Right renal cortex interstitium (tissue), 3 donors: ENCODE results near the gene MLC1. TPM values are rescaled to one million over a fixed set of nuclear protein-coding genes. Genes with fewer than 3 reads are reported as not detected.

Source experiments
- DNase-seq, 3 donors: peaks; one replicate each; pipeline ENCODE4 v3.0.0-alpha.2; 2013; ENCODE audit warnings: low read depth in 3 of 3, low spot score in 2 of 3
- polyA plus RNA-seq, 3 donors: library from polyadenylated mRNA; unstranded; fragments of 120-200 nt; gene quantifications; one replicate each; pipeline ENCODE4 v1.2.1, GENCODE V29; 2013; ENCODE audit not compliant: insufficient read length in 3 of 3

The MLC1 gene
- polyA plus RNA-seq = 1 to 10 TPM in 1 of 3 donors, under 1 TPM in 2; 0.64 to 1.0 (median 0.90) TPM

- no peak for DNase-seq
Observed at GRCh38 chr22:50085211-50085972, at the start of gene MLC1. Gene MLC1 (minus strand): TSS chr22:50085426. CDS start chr22:50084902, 524 bp downstream.

DNA sequence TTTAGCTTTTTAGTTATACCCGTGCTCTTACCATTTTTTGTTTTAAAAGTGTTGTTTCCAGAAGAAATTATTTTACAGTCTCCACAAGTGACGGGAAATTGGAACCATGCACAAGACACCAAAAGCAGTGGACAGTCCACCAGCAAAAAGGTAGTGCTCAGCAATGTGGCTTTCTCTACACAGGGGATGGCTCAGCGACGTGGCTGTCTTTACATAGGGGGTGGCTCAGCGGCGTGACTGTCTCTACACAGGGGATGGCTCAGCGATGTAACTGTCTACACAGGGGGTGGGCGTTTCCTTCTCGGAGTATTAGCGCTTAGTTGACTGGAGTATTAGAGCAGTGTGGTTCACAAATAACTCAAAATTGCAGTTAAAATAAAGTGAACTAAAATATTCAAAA lies 49.3 kb upstream of the MLC1 start:
- no peak for DNase-seq

DNA sequence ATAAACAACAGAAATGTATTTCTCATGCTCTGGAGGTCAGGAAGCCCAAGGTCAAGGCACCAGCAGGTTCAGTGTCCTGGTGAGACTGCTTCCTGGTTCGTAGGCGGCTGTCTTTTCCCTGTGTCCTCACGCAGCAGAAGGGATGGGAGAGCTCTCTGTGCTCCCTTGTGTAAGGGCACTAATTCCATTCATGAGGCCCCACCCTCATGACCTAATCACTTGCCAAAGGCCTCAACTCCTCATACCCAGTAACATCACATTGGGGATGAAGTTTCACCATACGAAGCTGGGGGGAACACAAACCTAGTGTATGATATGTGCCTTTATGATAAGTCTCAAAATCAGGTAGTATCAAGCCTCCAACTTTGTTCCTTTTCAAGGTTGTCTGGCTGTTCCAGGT lies 46.7 kb upstream of the MLC1 start:
- DNase-seq = no peak

GRCh38 chr22:50129121-50129736 lies 44.0 kb upstream of the MLC1 start:
- no peak for DNase-seq

GRCh38 chr22:50125029-50125428 lies 39.8 kb upstream of the MLC1 start:
- DNase-seq = no peak

DNA sequence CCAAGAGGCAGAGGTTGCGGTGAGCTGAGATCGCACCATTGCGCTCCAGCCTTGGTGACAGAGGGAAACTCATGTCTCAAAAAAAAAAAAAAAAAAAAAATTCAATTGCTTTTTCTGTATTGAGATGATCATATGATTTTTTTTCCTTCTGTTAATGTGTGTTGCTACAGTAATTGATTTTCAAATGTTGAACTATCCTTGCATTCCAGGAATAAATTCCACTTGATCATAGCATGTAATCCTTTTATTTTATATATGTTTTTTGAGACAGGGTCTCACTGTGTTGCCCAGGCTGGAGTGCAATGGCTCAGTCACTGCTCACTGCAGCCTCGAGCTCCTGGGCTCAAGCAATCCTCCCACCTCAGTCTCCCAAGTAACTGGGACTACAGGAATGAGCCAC lies 37.9 kb upstream of the MLC1 start:
- DNase-seq = no peak

GRCh38 chr22:50121202-50121740 lies 36.0 kb upstream of the MLC1 start:
- DNase-seq = no peak

- no peak for DNase-seq
Observed at GRCh38 chr22:50119768-50120251, 34.6 kb upstream of the MLC1 start.

DNA sequence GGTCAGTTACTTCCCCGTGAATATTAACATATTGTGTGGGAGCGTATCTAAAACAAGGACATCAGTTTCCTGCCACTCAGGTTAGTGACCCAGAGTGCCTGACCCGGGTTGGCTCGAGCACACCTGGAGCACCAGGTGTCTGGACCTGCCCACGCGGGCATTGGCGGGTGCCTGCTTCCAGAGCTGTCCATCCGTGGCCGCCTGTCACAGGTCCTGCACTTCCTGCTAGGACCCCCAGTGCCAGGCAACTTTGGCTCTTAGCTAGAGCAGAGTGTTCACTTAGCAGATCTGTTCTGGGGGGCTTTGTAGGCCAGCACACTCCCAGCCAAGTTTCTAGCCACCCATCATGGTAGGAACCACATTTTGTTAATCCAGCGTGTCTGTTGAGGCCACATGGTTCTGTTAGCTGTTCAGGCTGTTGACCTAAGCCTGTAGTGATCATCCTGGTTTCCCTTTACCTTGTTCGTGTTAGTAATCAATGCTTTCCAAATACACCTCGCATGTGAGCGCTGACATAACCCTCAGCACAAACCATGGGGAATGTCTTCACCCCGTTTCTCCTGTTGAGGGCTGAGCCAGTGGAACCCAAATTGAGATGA lies 34.0 kb upstream of the MLC1 start:
- no peak for DNase-seq

DNA sequence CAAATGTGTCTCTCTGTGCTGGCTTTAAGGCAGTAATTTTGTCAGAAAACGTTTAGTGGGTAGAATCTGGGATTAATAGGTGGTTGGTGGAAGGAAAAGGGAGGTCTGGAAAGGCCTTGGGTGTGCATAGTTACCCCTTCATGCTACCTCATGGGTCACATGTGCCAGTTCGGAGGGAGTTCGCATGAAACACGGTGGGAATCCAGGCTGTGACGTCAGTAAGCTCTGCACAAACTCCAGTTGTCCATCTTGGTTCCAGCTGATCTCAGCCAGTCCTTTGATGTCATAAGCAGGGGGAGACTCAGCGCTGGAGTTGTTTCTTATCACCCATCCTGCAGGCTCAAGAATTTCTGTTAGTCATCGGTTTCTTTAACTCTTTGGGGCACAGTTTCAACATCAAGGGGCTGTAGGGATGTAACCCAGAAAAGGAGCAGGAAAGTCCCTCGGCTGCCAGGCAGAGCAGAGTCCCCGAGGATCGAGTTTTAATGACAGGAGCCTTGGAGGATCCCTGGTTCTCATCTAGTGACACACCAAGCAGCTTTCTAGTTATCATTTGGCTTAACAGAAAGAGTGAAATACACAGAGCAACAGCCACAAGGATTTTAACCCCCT lies 33.4 kb upstream of the MLC1 start:
- DNase-seq = no peak

- DNase-seq = no peak
Observed at GRCh38 chr22:50118129-50118528, 32.9 kb upstream of the MLC1 start.

DNA sequence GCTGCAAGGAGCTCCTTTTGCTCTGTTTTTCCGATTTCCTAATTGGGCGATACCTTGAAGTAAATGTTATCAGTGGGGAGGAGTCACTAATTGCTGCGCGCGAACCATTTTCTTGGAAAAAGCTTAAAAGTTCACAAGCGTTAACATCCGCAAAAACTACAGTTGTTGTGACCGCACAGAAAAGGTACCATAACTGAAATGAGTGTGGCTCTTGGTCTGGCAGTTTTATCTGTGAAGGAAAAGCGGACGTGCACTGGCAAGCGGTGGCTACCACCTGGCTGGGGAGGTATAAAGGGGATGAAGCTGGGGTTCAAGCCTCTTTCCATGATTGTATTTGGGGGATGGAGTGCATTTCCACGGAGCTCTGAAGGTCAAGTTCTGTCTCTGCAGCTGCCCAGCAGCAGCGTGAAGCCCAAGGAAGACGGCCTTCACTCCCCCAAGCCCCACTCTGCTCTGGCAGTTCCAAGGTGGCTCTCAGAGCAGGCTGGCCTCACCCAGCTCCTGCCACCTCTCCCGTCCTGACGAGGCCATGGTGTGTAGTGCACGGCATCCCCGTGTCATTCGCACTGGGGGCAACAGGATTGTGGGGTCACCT lies 32.0 kb upstream of the MLC1 start:
- DNase-seq = no peak

- no peak for DNase-seq
Observed at GRCh38 chr22:50115693-50116092, 30.5 kb upstream of the MLC1 start.

DNA sequence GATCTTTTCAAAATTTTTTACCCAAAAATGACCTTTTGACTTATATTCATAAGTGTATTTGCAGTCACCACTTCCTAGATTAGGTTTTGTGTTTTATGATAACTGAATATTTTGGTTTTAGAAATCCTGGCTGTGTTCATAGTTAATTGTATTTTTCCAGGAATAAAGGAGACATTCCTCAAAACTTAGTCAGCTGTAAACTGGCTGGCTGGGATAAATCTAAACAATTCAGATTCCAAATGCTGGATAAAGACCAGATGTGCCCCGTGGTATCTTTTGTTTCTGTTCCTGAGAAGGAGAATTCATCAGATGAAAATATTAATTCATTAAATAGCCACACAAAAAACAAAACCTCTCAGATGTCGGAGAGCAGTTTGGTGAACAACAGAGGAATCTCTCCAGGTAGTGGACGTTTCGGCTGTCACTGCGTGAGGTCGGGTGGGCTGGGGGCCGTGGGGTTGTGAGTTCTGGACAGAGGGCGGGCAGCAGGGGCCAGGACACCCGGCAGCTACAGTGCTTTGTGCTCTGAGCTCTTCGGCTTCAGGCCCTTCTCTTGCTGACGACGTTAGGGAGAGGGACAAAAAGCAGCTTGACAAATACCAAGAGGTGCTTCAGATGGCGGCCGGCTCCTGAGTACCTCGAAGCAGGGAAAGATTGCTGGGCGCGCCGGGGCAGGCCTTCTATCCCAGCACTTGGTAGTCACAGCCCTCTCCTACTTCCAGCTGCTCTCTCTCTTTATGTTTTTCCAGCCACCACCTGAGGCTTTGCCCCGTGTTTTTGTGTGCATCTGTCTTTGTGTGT lies 29.2 kb upstream of the MLC1 start:
- DNase-seq = no peak

GRCh38 chr22:50112151-50113118 lies 27.2 kb upstream of the MLC1 start:
- DNase-seq = no peak

GRCh38 chr22:50111056-50111455 lies 25.8 kb upstream of the MLC1 start:
- no peak for DNase-seq

- no peak for DNase-seq
Observed at GRCh38 chr22:50107529-50107928, 22.3 kb upstream of the MLC1 start.

- DNase-seq = no peak
Observed at GRCh38 chr22:50105208-50106100, 20.2 kb upstream of the MLC1 start.
